Testis (tissue), 2 donors: ENCODE data around the gene ZNF444.

Experiments
- CTCF ChIP-seq, 3 experiments: fragments of 450-650 bp in 2 of 3; fragments of 200-600 bp in 1 of 3; sonication (generic) in 1 of 3; IDR thresholded peaks; one replicate each; pipeline ENCODE4 v1.5.1; 2016 to 2019; ENCODE audit warnings: antibody characterized with exemption in 3 of 3, mild to moderate bottlenecking in 2 of 3, moderate library complexity in 1 of 3
- POLR2A ChIP-seq: fragments of 450-650 bp; IDR thresholded peaks from one replicate; pipeline ENCODE4 v1.6.1; 2017; ENCODE audit warnings: antibody characterized with exemption, mild to moderate bottlenecking, moderate library complexity

- no peak for TF ChIP-seq POLR2A
- no peak for TF ChIP-seq CTCF (IDR thresholded peaks at IDR 0.05)
Measured at GRCh38 chr19:56156768-56157167, 15.7 kb downstream of the ZNF444 start.
